Bronchial epithelial cell (primary cell): ENCODE results near the gene OR2AK2. TPM values are rescaled to one million over a fixed set of nuclear protein-coding genes. Genes with fewer than 3 reads are reported as not detected.

Experiments
- DNase-seq: peaks from one replicate; pipeline ENCODE4 v3.0.0-alpha.2; 2010; ENCODE audit warnings: low read depth
- FAIRE-seq: peaks from 2 replicates; lab custom pipeline; 2011; peaks lifted over from hg19 to GRCh38; lab: Jason Lieb, UNC
- H3K27me3 ChIP-seq: 2 replicates; pipeline ENCODE4 v1.5.1; 2011; ENCODE audit warnings: low read length; ENCODE audit not compliant: control insufficient read depth, insufficient read depth
- H3K36me3 ChIP-seq: 2 replicates; pipeline ENCODE4 v1.5.1; 2011; ENCODE audit warnings: low read length; ENCODE audit not compliant: control insufficient read depth, insufficient read depth
- H3K4me3 ChIP-seq: 2 replicates; pipeline ENCODE4 v1.5.1; 2011; ENCODE audit warnings: mild to moderate bottlenecking, low read depth, low read length, control low read depth
- CTCF ChIP-seq: IDR thresholded peaks from 2 replicates; pipeline ENCODE4 v1.5.1; 2011; ENCODE audit warnings: mild to moderate bottlenecking, moderate library complexity, low read length, control low read depth, inconsistent platforms; ENCODE audit not compliant: insufficient read depth, severe bottlenecking
- total RNA-seq: library from RNA; depleted of rRNA; stranded (reverse); fragments of >200 nt; gene quantifications from 2 replicates; pipeline ENCODE4 v1.2.1, GENCODE V29; 2014

OR2AK2 gene
- total RNA-seq, 1 donor from 2014 or later = not detected

GRCh38 chr1:247953408-247953807, 11.6 kb upstream of the OR2AK2 start:
- Histone ChIP-seq H3K36me3 (no peaks in the 10 kb centered on the region), H3K4me3 (no peak overlapping the region), H3K27me3 (no peaks in the 10 kb centered on the region)
- FAIRE-seq (no peak), DNase-seq (no peak)
- TF ChIP-seq CTCF = no peak

- FAIRE-seq (no peak), DNase-seq (no peak)
- H3K27me3 ChIP-seq = no peaks in the 10 kb centered on the region
- no peak for TF ChIP-seq CTCF
- H3K4me3 ChIP-seq = no peak overlapping the region
- no peaks in the 10 kb centered on the region for H3K36me3 ChIP-seq
Observed at GRCh38 chr1:247961791-247962190, 3.2 kb upstream of the OR2AK2 start.

GRCh38 chr1:247962911-247963588, 2.0 kb upstream of the OR2AK2 start:
- no peak for DNase-seq
- H3K36me3 ChIP-seq = no peaks in the 10 kb centered on the region
- no peaks in the 10 kb centered on the region for H3K27me3 ChIP-seq
- FAIRE-seq = no peak
- TF ChIP-seq CTCF = no peak
- no peak overlapping the region for H3K4me3 ChIP-seq

GRCh38 chr1:247966532-247967204, 1.6 kb downstream of the OR2AK2 start:
- Histone ChIP-seq H3K4me3 (no peak overlapping the region), H3K27me3 (no peaks in the 10 kb centered on the region), H3K36me3 (no peaks in the 10 kb centered on the region)
- no peak for FAIRE-seq
- DNase-seq = no peak
- no peak for TF ChIP-seq CTCF

- no peak for TF ChIP-seq CTCF
- DNase-seq (no peak), FAIRE-seq (no peak)
- no peak overlapping the region for H3K4me3 ChIP-seq
- no peaks in the 10 kb centered on the region for H3K27me3 ChIP-seq
- H3K36me3 ChIP-seq = no peaks in the 10 kb centered on the region
Observed at GRCh38 chr1:247992986-247993385, 28.0 kb downstream of the OR2AK2 start.
